Adrenal gland (tissue), 12 donors: ENCODE results near the gene OAS2. TPM values are rescaled to one million over a fixed set of nuclear protein-coding genes. Genes with fewer than 3 reads are reported as not detected.

Experiments
- DNase-seq, 7 donors: peaks; one replicate each; pipeline ENCODE4 v3.0.0-alpha.2; 2019 to 2020
- H3K27ac ChIP-seq, 5 donors: fragments of 200-600 bp; sonication (generic) in 4 of 5; 1 replicate in 3 of 5; 2 replicates in 2 of 5; pipeline versions ENCODE4 v1.5.1 to v1.8.0; 2016 to 2020; ENCODE audit warnings: mild to moderate bottlenecking in 1 of 5
- H3K27me3 ChIP-seq: fragments of 200-600 bp; 2 replicates; pipeline ENCODE4 v1.8.0; 2021
- H3K36me3 ChIP-seq, 2 donors: fragments of 200-600 bp; replicated peaks in 1 of 2; 1 replicate in 1 of 2; 2 replicates in 1 of 2; pipeline versions ENCODE4 v1.5.1 to v1.8.0; 2018 to 2022
- H3K4me1 ChIP-seq, 2 donors: fragments of 200-600 bp; replicated peaks in 1 of 2; 1 replicate in 1 of 2; 2 replicates in 1 of 2; pipeline versions ENCODE4 v1.5.1 to v1.8.0; 2018 to 2021
- H3K4me3 ChIP-seq, 4 donors: fragments of 200-600 bp; sonication (generic) in 3 of 4; one replicate each; pipeline ENCODE4 v1.5.1; 2016 to 2018
- H3K9me3 ChIP-seq, 3 donors: fragments of 200-600 bp; sonication (generic) in 1 of 3; replicated peaks in 1 of 3; 1 replicate in 2 of 3; 2 replicates in 1 of 3; pipeline versions ENCODE4 v1.5.1 to v1.8.0; 2016 to 2021
- POLR2A ChIP-seq, 2 donors: fragments of 450-650 bp; IDR thresholded peaks; one replicate each; pipeline ENCODE4 v1.6.1; 2017; ENCODE audit warnings: antibody characterized with exemption in 2 of 2, mild to moderate bottlenecking in 2 of 2, moderate library complexity in 1 of 2
- WGBS, 4 donors: extraction: QIAGEN DNeasy Blood & Tissue Kit in 2 of 4; methylation state at CpG; one replicate each; pipeline versions ENCODE4 v1.1.5 to v1.1.7; 2013 to 2017; 5-methylcytosine and 5-hydroxymethylcytosine counted together
- intact Hi-C, 2 donors: fragments of 100-400 bp; cut with DNase I; formaldehyde crosslinking; loops; one replicate each; pipeline versions ENCODE4 v1.14.1 to v1.15.0; 2022 to 2023
- polyA plus RNA-seq, 3 donors: library from polyadenylated mRNA; stranded (reverse); fragments of 200-250 nt in 2 of 3; fragments of 350-450 nt in 1 of 3; fragmentation: Illumina TruSeq in 1 of 3; extraction: RNeasy Lipid Tissue Mini Kit (QIAGEN cat#74804) in 1 of 3; gene quantifications; one replicate each; pipeline ENCODE4 v1.2.3, GENCODE V29; 2013 to 2014
- total RNA-seq, 9 donors: library from RNA; depleted of rRNA in 4 of 9; stranded (reverse); fragments of >200 nt in 4 of 9; fragments of 120-200 nt in 1 of 9; fragmentation: NEBNext Ultra II Directional in 1 of 9; extraction: Animal tissue kit (Norgen Biotek cat#: 25700) in 1 of 9; gene quantifications; one replicate each; pipeline versions ENCODE4 v1.1.0 to v1.2.4, GENCODE V29; 2013 to 2023
- TF ChIP-seq, protein P1 (sequence below), 6 experiments: fragments of 450-650 bp in 4 of 6; fragments of 200-600 bp in 2 of 6; sonication (generic) in 1 of 6; IDR thresholded peaks; 1 replicate in 5 of 6; 2 replicates in 1 of 6; pipeline versions ENCODE4 v1.5.1 to v1.8.0; 2016 to 2021; ENCODE audit warnings: antibody characterized with exemption in 6 of 6, mild to moderate bottlenecking in 2 of 6, moderate library complexity in 1 of 6
- donor health status: healthy with polysubstance abuse.
- donor health status: Bipolar disorder and iron deficiency.
- donor health status: DM: yes; HTN: yes; CAD: no.
- donor health status: DM: no; HTN: no; CAD: no.
- donor health status: DM: no; HTN: no; CAD: no.
- donor health status: DM: yes; HTN: yes; CAD: no.

OAS2 gene
- total and polyA plus RNA-seq, 12 donors: 2.5 to 30.4 (median 8.5) TPM

DNA sequence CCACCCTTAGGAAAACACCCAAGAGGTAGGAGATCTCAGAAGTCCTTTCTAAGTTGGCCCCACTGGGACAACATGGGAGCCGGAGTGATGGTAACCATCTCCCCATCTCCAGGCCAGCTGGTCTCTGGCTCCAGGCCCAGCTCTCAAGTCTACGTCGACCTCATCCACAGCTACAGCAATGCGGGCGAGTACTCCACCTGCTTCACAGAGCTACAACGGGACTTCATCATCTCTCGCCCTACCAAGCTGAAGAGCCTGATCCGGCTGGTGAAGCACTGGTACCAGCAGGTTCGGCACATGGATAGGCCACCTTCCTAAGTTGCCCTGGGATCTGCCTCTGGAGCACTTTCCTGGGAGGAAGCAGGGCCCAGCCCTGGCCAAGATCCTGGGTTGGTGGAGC lies 11.0 kb upstream of the OAS2 start:
- Histone ChIP-seq H3K4me1 (no peaks in the 10 kb centered on the region), H3K4me3 (no peak overlapping the region), H3K27ac (no peak overlapping the region), H3K27me3 (no peaks in the 10 kb centered on the region), H3K9me3 (no peaks in the 10 kb centered on the region), H3K36me3 (peaks cover 0 to 12% of the 10 kb centered on the region in 2 donors)
- WGBS, 4 donors: 92 to 99% (median 97%) methylated on average over 7 to 9 of the region's 9 CpGs
- TF ChIP-seq, protein P1, sequence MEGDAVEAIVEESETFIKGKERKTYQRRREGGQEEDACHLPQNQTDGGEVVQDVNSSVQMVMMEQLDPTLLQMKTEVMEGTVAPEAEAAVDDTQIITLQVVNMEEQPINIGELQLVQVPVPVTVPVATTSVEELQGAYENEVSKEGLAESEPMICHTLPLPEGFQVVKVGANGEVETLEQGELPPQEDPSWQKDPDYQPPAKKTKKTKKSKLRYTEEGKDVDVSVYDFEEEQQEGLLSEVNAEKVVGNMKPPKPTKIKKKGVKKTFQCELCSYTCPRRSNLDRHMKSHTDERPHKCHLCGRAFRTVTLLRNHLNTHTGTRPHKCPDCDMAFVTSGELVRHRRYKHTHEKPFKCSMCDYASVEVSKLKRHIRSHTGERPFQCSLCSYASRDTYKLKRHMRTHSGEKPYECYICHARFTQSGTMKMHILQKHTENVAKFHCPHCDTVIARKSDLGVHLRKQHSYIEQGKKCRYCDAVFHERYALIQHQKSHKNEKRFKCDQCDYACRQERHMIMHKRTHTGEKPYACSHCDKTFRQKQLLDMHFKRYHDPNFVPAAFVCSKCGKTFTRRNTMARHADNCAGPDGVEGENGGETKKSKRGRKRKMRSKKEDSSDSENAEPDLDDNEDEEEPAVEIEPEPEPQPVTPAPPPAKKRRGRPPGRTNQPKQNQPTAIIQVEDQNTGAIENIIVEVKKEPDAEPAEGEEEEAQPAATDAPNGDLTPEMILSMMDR (IDR thresholded peaks at IDR 0.05): no peak
- TF ChIP-seq POLR2A (IDR thresholded peaks at IDR 0.05): no peak
- no peak for DNase-seq
- intact Hi-C loops: no loop called here

DNA sequence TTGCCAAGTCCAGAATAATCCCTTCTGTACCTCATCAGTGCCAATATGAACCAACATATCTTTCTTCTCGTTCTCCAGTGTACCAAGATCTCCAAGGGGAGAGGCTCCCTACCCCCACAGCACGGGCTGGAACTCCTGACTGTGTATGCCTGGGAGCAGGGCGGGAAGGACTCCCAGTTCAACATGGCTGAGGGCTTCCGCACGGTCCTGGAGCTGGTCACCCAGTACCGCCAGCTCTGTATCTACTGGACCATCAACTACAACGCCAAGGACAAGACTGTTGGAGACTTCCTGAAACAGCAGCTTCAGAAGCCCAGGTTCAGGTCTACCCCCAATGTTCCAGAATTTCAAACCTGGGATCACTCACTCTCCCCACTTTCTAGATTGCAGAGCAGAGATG lies 10.5 kb upstream of the OAS2 start:
- no peak overlapping the region for H3K4me3 ChIP-seq
- no peak for DNase-seq
- intact Hi-C loops: no loop called here
- WGBS, 4 donors: 97 to 99% (median 98%) methylated on average over 7 of the region's 7 CpGs
- no peaks in the 10 kb centered on the region for H3K27me3 ChIP-seq
- no peak overlapping the region for H3K27ac ChIP-seq
- H3K9me3 ChIP-seq: no peaks in the 10 kb centered on the region
- peaks cover 0 to 6% of the 10 kb centered on the region in 2 donors for H3K36me3 ChIP-seq
- no peaks in the 10 kb centered on the region for H3K4me1 ChIP-seq
- TF ChIP-seq, protein P1 (IDR thresholded peaks at IDR 0.05): no peak
- no peak for TF ChIP-seq POLR2A (IDR thresholded peaks at IDR 0.05)

DNA sequence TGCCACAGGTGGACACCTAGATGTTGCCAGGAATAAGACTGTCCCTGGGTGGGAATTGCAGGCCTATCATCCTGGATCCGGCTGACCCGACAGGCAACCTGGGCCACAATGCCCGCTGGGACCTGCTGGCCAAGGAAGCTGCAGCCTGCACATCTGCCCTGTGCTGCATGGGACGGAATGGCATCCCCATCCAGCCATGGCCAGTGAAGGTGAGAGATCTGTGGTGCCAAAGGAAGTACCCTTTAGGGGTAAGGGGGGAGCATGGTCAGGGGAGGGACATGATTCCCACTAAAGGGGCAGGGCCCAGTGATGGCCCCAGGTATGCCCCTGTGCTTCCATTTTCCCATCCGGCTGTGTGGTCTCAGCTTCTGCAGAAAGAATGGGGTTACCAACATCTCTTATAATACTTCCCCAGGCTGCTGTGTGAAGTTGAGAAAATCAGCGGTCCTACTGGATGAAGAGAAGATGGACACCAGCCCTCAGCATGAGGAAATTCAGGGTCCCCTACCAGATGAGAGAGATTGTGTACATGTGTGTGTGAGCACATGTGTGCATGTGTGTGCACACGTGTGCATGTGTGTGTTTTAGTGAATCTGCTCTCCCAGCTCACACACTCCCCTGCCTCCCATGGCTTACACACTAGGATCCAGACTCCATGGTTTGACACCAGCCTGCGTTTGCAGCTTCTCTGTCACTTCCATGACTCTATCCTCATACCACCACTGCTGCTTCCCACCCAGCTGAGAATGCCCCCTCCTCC lies 8.6 kb upstream of the OAS2 start:
- Histone ChIP-seq H3K9me3 (no peaks in the 10 kb centered on the region), H3K27ac (no peak overlapping the region), H3K36me3 (no peaks in the 10 kb centered on the region), H3K27me3 (no peaks in the 10 kb centered on the region), H3K4me1 (no peaks in the 10 kb centered on the region), H3K4me3 (no peak overlapping the region)
- intact Hi-C loops: no loop called here
- no peak for DNase-seq
- TF ChIP-seq POLR2A (IDR thresholded peaks at IDR 0.05): no peak
- TF ChIP-seq, protein P1 (IDR thresholded peaks at IDR 0.05): no peak
- WGBS, 4 donors: 95 to 98% (median 97%) methylated on average over 8 of the region's 8 CpGs

DNA sequence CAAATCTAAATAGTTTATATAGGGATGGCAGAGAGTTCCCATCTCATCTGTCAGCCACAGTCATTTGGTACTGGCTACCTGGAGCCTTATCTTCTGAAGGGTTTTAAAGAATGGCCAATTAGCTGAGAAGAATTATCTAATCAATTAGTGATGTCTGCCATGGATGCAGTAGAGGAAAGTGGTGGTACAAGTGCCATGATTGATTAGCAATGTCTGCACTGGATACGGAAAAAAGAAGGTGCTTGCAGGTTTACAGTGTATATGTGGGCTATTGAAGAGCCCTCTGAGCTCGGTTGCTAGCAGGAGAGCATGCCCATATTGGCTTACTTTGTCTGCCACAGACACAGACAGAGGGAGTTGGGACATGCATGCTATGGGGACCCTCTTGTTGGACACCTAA lies 7.9 kb upstream of the OAS2 start:
- H3K36me3 ChIP-seq: no peaks in the 10 kb centered on the region
- intact Hi-C loops: no loop called here

More for the DNA sequence above, 7.9 kb upstream of the OAS2 start:
- Histone ChIP-seq H3K9me3 (no peaks in the 10 kb centered on the region), H3K4me3 (no peak overlapping the region), H3K27me3 (no peaks in the 10 kb centered on the region), H3K4me1 (no peaks in the 10 kb centered on the region), H3K27ac (no peak overlapping the region)
- TF ChIP-seq POLR2A (IDR thresholded peaks at IDR 0.05): no peak
- TF ChIP-seq, protein P1 (IDR thresholded peaks at IDR 0.05): no peak
- WGBS, 4 donors: 62 to 92% (median 90%) methylated on average over 2 of the region's 2 CpGs
- DNase-seq: no peak
